Stimulated activated CD8-positive, alpha-beta memory T cell treated with anti-CD3 and anti-CD28 coated beads, Interleukin-7, amount 100 ng/mL, for 1 hour (primary cell): Measurements from ENCODE around the gene TTC39B.
A peak's percentile ranks its signal among the peaks of the same experiment; 100 is the strongest.
"Not testable (repeated sequence)": the region's sequence is repeated elsewhere in the genome, so short reads cannot be mapped to it uniquely, and the experiment has no call there.

Experiments
- DNase-seq, 2 donors: peaks; one replicate each; pipeline ENCODE4 v3.0.0-alpha.2; 2020; ENCODE audit warnings: low read depth in 2 of 2

The TTC39B gene

DNA sequence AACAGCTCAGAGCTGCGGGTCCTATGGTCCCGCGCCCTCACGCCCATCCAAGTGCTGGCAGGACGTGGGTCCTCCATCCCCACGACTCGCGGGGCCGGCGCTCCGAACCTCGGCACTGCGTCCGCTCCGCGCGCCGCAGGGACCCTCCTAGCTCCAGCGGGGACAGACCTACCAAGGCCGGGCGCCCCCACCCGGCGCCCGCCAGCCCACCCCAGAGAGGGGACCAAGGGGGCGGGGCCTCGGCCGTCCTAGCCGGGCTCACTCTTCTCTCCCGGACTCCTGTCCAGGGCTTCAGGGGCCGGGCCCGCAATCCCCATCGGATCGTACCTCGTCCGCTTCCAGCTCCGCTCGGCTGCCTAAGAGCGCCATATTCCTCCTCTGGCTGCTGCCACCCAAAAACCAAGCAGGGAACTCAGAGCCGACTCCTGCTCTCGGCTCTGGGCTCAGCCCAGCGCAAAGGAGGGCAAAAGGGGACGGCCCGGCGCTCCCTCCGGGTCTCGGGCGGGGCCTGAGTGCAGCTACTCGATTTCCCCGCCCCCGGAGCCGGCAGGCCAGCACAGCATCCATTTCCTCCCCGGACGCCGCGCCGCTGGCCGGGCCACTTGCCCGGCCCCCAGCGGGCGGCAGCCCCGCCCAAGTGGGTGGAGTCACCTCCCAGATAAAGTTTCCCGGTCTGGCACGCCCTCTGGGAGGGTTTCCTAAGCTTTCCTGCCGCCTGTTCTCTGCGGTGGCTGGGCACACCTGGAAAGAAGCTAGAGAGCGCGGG is at the start of gene TTC39B:
Gene TTC39B, minus strand, starts transcription at position 460 of the 766 bp plus-strand sequence. Its CDS starts 91 bp downstream, at position 369.
- peak; percentile 56 to 59 for DNase-seq

DNA sequence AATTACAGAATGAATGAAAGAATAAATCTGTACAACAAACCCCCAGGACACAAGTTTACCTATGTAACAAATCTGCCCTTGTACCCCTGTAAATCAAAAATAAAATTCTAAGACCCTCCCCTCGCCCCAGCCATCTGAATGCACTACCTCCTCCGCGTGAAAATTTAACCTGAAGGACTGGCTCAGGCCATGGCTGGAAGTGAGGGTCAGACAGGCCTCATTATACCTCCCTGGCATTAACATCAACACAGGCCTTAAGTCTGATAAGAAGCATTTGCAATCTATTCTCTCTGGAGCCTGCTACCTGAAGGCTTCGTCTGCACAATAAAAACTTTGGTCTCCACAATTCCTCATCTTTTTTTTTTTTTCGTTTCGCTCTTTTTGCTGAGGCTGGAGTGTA is 48.7 kb upstream of the TTC39B start:
- DNase-seq: no peak

DNA sequence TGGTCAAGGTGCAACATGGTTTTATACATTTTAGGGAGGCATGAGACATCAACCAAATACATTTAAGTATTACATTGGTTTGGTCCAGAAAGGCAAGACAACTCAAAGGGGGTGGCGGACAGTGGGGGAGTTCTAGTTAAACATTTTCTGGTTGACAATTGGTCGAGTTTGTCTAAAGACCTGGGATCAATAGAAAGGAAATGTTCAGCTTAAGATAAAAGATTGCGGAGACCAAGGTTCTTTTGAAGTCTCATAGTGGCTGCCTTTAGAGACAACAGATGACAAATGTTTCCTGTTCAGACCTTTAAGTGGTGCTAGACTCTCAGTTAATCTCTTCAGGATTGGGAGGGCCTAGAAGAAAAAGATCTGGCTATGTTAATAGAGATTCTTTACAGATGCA is 47.7 kb upstream of the TTC39B start:
- DNase-seq: no peak

DNA sequence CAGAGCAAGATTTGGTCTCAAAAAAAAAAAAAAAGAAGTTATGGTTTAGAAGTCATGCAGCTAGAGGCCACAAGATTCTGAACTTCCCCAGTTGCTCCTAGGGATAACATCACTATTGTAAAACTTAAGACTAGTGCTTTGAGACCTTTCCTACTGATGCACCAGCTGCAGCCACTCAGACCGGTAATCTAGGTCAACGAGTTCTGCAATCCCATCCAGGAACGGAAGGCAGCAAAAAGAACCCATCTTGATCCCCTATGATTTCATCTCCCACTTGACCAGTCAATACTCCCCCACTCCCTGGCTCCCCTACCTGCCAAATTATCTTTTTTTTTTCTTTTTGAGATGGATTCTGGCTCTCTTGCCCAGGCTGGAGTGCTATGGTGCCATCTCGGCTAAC is 46.9 kb upstream of the TTC39B start:
- no peak for DNase-seq

DNA sequence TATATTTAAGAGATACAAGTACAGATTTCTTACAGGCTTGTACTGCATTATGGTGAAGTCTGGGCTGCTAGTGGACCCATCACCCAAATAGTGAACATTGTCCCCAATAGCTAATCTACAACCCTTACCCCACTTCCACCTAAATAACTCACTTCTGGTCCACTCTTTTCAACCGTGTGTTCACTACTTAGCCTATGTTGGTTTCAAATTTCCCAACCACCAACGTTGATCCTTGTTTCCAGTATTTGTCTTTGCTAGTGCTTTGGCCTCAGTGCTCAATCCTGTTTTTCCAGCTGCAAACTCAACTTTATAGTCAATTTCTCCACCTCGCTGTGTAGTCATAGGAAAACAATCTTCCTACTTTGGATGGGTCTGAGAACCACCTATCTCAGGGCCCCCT is 45.3 kb upstream of the TTC39B start:
- no peak for DNase-seq

DNA sequence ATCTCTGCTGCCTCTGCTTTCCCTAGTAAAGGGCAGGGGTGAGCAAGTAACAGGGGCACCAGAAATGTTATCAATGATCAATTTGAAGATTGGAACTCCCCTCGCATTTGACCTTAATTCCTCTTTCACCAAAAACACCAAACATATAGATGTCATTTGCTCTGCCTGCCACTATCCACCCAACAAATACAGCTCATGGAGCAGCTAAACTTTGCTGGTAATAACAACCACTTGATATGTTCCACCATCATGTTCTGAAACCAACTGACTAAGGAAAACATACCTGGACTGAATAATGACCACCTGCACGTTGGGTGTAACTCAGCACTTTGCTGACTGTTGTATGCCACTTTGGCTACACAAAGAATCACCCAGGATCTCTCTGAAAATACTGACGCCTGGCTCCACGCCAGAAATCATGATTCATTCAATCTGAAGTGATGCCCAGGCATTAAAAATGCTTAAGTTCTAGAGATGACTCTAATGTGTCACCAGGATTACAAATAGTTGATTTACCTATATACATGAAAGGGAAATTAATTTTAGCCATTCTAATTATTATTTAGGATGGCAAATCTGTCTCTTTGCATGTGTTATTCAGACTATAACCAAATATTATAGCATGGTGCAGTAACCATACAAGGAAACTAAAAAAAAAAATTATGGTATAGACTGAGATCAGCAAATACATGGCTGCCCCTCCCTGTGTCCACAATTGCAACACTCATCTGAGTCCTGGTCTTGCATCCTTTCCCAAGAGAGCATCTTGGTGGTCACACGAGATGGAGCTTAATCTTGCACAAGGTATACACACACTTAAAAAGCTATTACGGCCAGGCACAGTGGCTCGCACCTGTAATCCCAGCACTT is 43.1 kb upstream of the TTC39B start:
- DNase-seq: no peak

DNA sequence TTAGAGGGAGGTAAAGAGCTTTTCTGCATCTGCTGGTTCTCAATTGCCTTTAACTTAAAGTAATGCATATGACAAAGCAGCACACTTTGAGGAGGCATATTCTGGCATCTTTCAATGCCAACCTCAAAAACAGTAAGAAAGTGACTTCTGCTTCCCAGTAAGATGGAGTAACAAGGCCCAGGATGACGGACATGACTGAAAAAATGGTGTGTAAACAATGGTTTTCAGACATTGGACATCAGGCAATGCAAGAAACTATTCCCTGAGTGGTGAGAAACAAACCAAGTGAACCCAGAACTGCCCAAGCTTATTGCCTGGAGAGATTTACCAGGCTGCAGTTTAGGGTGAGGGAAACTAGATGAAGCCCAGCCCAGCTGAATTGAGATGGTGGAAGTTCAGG is 39.8 kb upstream of the TTC39B start:
- DNase-seq: no peak

DNA sequence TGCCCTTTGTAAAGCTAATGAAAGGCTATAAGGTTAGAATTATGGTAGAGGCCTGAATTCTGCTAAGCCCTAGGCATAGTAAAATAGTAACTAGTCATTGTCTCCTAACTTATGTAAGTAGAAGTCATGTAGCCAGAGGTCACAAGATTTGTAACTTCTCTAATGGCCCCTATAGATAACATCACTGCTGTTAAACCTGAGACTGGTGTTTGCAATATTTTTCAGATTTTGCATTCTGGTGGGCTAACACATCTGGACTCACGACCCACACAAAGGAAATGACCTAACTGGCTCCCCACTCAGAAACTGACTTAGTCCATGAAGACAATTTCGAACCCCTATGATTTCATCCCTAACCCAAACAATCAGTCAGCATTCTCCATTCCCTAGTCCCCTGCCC is 37.2 kb upstream of the TTC39B start:
- DNase-seq: no peak

DNA sequence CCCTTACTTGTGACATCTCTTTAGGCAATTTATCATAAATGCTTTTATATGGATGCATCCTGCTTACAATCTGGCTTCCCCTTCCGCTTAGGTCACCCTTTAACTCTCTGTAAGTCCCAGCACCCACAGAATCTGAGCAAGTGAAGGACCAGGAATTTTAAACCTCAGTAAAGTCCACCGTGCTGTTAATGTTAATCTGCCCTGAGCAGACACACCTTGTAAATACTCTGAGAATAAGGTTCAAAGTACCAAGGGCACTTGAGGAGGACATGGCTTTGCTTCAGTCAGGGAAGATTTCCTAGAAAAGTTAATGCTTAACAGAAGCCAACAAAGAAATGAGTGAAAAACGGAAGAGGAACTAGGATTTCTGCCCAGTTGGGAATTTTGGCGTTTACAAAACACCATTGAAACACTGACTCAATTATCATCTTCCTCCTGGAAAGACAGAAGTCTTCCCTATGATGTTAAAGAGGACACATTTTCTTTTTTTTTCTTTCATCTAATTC is 26.4 kb upstream of the TTC39B start:
- DNase-seq: no peak

DNA sequence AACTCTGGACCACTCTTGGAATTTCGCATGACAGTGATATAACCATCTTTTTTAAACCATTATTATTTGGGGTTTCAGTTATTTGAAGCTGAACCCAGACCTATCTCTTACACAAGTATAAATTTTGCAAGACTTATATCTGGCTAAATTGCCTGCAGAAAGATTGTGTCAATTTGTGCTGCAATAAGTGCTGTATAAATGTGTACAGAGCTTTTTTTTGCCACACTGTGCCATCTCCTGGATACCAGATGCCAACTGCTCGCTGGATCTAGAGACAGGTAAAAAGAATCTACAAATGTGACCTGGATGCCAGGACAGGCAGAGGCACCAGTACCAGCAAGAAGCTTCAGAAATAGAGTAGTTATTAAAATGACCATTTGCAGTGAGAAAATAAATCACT is 25.9 kb upstream of the TTC39B start:
- DNase-seq: no peak

DNA sequence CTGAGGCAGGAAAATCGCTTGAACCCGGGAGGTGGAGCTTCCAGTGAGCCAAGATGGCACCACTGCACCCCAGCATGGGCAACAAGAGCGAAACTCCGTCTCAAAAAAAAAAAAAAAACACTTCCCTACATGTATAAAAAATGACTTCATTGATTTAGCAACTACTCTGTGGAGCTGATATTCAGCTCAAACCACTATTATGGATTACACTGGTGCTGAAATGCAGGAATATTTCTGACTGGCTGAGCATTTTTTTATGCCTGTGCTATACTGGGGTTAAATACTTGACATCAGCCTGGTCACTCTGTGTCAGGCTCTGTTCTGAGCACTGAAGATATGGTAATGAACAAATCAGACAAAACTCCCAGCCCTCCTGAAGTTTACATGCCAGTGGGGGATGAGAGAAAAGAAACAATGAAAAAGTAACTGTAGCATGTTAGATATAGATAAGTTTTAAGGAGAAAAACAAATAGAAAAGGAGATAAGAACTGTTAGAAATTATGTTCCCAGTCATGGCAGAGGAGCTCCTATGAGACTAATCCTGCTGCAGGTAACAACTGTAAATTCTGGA is 22.6 kb upstream of the TTC39B start:
- no peak for DNase-seq

DNA sequence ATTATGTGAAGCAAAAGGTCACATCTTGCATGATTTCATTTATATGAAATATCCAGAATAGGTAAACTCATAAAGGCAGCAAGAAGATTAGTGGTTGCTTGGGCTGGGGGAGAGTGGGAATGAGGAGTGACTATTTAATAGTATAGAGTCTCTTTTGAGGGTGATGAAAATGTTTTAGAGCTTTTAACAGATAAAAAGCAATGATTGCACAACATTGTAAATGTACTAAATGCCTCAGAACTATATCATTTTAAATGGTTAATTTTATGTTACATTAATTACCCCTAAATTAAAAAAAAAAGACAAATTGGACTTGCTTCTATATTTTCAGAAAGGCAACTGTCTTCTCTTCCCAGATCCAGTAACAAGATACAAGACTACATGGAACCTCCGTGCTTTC is 21.9 kb upstream of the TTC39B start:
- no peak for DNase-seq

DNA sequence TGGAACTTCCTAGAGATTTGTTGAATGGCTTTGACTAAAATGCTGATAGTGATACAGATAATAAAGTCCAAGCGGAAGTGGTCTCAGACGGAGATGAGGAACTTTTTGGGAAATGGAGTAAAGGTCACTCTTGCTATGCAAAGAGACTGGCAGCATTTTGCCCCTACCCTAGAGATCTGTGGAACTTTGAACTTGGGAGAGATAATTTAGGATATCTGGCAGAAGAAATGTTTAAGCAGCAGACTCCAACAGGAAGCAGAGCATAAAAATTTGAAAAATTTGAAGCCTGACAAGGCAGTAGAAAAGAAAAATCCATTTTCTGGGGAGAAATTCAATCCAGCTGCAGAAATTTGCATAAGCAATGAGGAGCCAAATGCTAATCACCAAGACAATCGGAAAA is 15.7 kb upstream of the TTC39B start:
- DNase-seq: not testable (repeated sequence)

DNA sequence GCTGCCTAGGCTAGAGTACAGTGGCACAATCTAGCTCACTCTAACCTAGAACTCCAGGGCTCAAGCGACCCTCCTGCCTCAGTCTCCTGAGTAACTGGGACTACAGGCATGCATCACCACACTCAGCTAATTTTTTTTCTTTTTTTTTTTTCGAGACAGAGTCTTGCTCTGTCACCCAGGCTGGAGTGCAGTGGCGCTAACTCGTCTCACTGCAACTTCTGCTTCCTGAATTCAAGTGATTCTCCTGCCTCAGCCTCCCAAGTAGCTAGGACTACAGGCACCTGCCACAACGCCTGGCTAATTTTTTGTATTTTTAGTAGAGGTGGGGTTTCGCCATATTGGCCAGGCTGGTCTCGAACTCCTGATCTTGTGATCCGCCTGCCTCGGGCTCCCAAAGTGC is 12.6 kb upstream of the TTC39B start:
- DNase-seq: not testable (repeated sequence)

DNA sequence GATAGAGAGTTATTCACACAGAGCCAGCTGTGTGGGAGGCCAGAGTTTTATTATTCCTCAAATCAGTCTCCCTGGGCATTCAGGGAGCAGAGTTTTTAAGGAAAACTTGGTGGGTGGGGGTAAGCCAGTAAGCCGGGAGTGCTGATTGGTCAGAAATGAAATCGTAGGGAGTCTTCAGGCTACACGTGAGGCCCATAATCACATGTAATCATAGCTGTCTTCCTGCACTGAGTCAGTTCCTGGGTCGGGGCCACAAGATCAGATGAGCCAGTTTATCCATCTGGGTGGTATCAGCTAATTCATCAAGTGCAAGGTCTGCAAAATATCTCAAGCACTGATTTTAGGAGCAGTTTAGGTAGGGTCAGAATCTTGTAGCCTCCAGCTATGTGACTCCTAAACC is 10.8 kb upstream of the TTC39B start:
- DNase-seq: no peak

DNA sequence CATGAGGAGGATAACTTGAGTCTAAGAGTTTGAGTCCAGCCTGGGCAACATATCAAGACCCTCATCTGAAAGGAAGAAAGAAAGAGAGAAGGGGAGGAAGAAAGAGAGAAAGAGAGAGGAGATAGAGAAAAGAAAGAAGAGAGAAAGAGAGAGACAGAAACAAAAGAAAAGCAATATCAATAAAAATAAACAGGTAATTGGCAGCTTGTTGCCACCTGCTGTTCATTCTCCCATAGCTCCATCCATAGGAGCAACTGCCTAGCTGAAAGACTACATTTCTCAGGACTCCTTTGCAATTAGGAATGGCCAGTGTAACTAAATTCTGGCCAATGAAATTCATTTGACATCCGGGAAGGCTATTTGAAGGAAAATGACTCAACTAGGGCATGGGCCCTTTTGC is 4.6 kb upstream of the TTC39B start:
- no peak for DNase-seq

DNA sequence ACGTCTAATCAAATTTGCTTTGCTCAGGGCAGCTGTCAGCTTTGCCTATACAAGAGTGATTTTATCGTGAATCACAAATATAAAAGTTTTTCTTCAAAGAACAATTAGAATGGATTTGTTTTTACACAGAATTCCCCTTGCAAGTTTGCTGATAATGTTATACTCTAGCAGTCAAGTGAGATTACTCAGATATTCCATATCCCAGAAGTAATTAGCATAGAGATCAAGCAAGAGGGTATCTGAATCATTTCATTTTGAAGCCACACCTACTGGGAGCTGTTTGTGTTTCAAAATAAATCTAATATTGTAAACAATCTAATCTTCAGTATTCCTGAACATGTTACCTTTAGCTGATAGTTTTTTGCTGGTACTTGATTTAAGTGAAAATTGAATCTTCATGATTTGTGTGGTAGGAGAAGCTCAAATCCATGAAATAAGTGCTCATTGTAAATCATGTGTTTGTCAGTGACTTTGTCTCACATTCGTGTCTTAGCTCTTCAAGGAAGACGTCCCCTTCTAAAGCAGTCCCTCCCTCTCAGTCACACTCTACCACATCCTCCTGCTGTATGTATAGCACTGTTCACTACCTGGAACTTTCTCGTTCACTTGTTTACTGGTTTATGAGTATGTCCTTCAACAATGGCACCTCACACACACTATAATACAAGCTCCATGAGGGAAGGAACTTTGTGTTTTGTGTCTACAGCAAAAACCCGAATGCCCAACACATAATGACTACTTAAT is 3.3 kb upstream of the TTC39B start:
- no peak for DNase-seq

DNA sequence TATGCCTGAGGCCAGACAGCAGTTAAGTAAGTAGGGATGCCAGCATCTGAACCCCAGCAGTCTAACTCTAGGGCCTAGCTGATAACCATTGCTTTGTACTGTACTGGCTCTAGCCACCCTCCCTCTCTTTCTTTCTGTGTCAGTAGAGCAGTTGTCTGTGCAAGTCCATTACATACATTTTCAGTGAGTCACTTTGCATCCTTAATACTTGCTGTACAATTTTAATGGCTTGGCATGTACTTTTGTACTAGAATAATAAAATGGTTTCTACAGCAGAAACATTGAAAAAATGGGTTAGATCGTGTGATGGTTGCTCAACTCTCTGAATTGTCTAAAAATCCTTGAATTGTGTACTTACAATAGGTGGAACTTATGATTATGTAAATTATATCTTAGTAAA is 1.5 kb upstream of the TTC39B start:
- no peak for DNase-seq

DNA sequence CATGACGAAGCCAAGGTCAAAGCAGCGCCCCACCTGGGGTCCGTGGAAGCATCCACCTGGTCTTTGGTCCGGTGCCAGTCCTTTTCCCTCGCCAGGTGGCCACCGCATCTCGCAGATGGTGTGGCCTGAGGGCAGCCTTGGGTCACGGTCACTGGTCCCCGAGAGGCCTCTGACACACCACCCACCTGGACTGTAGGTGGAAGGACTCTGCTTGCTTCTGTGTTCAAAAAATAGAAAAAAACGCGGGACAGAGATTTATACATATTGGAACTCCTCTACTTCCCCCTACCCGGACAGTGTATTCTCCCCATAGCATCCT is 466 bp upstream of the TTC39B start:
- no peak for DNase-seq

DNA sequence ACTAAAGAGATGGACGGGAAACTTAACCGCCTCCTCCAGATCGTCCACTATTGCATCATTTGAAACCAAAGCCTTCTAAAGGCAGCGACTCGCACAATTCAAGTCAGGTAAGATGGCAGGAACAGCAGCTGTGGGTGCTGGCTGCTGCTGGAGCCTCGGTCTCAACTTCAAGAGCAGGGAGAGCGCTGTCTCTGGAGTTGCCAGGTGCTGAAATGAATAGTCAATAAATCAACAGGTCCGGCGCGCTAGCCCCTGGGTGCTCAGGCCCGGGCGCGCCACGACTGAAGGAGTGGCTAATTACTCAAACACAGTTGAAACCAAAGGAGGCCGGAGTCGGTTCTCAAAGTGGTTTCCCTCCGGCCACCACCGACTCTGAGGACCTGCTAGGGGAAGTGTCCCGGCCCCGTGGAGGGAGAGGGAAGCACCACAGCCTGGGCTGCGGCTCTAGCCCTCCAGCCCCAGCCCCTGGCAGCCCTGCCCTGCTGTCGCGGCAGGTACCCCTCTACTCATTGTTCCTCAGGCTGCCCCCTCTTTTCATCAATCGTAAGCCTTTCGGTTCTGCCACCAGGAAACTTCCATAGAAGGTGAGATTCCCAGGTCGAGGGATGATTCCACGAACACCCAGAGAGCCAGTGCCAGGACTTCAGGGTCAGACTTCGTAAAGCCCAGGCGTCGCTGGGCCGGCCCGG is 804 bp downstream of the TTC39B start:
- DNase-seq: no peak

DNA sequence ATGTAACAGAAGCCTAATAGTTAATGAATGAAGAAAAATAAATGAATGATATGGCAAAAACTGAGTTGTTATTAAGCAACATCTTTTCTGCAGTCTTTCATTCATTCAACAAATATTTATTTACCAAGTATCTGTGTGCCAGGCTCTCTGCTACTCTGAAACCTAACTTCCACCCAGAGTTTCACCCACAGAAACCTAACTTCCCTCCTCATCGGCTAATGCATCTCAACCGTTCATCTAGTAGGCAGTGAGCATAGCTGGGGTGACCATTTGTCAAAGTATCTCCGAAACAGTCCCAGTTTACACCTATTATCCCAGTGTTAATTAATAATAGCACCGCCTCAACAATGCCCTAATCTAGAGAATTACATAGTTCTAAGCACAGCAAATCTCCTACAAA is 1.5 kb downstream of the TTC39B start:
- DNase-seq: no peak
